Measurements from ENCODE around the gene ETV4.
"Not testable (repeated sequence)": the region's sequence is repeated elsewhere in the genome, so short reads cannot be mapped to it uniquely, and the experiment has no call there.

ETV4 gene

GRCh38 chr17:43521389-43521788 lies 24.8 kb downstream of the ETV4 start:
- no peak for FAIRE-seq
- DNase-seq (ENCODE audit: insufficient read length, low spot score): no peak

DNA sequence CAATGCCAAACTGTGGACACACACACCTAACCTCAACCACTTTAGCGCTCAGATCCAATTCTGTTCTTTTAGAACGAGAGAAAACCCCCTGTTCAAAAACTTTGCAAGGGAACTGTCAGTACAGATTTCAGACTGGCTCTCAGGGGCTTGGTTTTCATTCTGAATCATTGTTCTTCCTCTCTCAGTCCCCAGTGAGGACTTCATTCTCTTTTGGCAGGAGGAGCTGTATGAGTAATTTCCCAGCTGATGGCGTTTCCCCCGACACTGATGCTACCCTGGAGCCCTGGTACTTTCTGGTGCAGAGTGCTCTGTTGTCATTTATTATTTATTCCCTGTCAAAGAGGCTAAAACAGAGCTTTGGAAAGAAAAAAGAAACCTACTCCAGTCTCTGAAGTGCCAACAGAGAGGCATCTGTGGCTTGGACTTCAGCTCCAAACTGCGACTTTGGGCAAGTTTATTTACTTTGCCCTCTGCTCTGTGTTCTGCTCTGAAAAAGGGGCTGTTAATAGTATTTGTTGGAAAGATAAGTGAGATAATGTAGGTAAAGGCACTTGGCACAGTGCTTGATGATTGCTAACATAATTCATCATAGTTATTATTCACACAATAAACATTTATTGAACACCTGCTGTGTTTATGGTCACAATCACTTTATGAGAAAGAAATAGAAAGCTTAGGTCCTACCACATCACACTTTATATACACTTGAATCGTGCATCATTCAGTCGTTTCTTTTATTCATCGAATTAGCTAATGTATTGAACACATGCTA lies 28.3 kb downstream of the ETV4 start:
- FAIRE-seq (no peak), DNase-seq (ENCODE audit: insufficient read length, low spot score) (no peak)

DNA sequence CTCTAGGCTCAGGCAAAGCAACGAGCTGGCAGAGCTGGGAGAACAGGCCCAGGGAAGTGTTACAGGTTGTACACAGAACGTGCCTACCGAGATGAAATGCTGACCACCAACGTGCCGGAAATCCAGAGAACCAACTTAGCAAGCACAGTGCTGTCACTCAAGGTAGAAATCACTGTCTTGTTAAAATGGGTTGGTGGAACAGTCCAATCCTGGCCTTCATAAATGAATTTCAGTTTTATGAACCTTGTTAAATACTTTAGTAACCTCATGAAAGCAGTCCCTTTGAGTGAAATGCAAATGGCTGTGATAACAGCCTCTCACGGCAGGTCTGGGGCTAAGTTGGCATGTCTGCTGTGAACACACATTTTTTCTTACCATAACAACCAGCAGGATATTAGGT lies 29.0 kb downstream of the ETV4 start:
- FAIRE-seq (no peak), DNase-seq (ENCODE audit: insufficient read length, low spot score) (no peak)

- FAIRE-seq (no peak), DNase-seq (ENCODE audit: insufficient read length, low spot score) (no peak)
Measured at GRCh38 chr17:43515656-43516055, 30.5 kb downstream of the ETV4 start.

DNA sequence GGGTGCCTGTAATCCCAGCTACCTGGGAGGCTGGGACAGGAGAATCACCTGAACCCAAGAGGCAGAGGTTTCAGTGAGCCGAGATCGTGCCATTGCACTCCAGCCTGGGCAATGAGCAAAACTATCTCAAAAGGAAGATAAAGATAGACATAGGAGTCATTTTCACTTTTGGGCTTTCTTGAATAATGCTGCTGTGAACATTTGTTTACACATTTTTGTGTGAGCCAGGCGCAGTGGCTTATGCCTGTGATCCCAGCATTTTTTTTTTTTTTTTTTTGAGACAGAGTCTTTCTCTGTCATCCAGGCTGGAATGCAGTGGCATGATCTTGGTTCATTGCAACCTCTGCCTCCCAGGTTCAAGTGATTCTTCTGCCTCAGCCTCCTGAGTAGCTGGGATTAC lies 34.9 kb downstream of the ETV4 start:
- not testable (repeated sequence) for FAIRE-seq; DNase-seq (ENCODE audit: insufficient read length, low spot score)

- not testable (repeated sequence) for DNase-seq (ENCODE audit: insufficient read length, low spot score); FAIRE-seq
Measured at GRCh38 chr17:43509440-43509839, 36.7 kb downstream of the ETV4 start.

- DNase-seq (ENCODE audit: insufficient read length, low spot score) (no peak), FAIRE-seq (no peak)
Measured at GRCh38 chr17:43490621-43491020, 55.5 kb downstream of the ETV4 start.

DNA sequence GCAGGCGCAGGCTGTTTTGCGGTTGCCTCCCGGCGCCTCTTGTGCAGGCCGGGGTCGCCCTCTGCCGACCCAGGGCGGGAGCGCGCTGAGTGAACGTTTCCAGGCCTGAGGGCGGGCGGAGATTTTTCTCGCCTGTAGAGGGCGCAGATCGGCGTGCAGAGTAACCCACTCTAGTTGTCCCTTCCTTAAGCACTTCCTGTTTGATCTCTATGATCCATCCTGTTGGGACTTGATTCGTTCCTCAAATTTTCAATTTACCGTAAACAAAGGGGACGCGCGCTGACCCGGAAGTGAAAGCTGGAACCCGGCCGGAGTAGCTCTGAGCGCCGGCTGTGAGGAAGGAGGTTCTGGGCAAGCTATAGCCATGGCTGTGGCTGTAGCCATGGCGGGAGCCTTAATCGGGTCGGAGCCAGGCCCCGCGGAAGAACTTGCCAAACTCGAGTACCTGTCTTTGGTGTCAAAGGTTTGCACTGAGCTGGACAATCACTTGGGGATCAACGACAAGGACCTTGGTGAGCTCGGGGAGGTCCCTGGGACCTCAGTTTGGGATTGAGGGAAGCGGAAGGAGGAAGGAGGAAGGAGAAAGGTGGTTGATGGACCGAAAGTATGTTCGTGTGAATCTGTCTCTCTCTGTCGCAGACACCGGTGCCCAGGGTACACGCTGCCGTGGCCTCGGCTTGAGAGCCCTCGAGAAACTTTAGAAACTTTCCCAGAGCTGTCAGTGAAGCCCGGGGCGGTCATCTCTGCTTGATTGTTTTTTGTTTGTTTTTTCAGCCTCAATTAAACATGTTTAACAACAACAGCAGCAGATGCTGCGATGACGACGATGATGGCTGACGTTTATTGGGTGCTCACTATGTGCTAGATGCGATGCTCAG lies 62.2 kb downstream of the ETV4 start, which contains the start of gene DHX8:
DHX8 (plus strand) TSS at position 302 of the 878 bp plus-strand sequence; CDS start at position 365, 63 bp downstream.
- FAIRE-seq (peak; percentile 98), DNase-seq (ENCODE audit: insufficient read length, low spot score) (peak; percentile 99)

DNA sequence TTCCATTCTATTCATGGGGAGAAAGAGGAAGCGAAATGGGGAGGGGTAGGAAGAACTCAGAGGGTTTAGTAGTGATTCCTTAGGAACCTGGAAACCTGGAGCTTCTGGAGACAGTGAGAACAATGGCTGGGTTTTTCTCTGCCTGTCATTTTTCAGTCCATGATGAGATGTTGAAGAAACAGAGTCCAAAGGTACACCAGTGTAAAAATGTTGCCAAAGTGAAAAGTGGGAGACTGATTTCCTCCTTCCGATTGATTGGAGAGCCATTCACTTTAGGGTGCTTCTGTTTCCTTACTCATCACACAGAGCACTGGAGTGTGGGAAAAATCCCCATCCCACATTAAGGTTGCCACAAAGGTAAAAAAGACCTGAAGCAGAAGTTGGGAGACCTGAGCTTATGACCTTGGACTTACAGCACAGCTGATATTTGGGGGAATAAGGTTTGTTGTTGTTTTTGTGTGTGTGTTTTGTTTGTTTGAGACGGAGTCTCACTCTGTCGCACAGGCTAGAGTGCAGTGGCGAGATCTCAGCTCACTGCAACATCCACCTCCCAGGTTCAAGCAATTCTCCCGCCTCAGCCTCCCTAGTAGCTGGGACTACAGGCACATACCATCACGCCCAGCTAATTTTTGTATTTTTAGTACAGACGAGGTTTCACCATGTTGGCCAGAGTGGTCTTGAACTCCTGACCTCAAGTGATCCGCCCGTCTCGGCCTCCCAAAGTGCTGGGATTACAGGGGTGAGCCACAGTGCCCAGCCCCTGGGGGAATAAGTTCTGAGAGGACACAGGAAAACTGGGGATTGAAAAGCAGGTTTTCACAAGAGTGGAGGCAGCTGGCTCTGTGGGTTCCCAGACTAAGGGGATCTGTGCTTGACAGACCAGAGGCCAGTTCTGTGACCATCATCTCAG lies 63.8 kb downstream of the ETV4 start:
- DNase-seq (ENCODE audit: insufficient read length, low spot score): no peak
- no peak for FAIRE-seq

- DNase-seq (ENCODE audit: insufficient read length, low spot score) (no peak), FAIRE-seq (no peak)
Measured at GRCh38 chr17:43479948-43480347, 66.2 kb downstream of the ETV4 start.
